GM23338 (cell line): Measurements from ENCODE around the gene MAP2K5. TPM values are rescaled to one million over a fixed set of nuclear protein-coding genes. Genes with fewer than 3 reads are reported as not detected.

Experiments
- ATAC-seq: fragments of 200-7000 bp; cut with Tn5 transposase; 3 replicates; pipeline ENCODE4 v1.9.1; 2020
- DNase-seq: peaks from one replicate; pipeline ENCODE4 v3.0.0-alpha.2; 2015; ENCODE audit warnings: low spot score
- H2AFZ ChIP-seq: fragments of 200-600 bp; sonication (generic); 2 replicates; pipeline ENCODE4 v1.8.0; 2016; ENCODE audit warnings: antibody characterized with exemption, mild to moderate bottlenecking, moderate library complexity
- H3F3A ChIP-seq: fragments of 200-600 bp; sonication (generic); replicated peaks from 2 replicates; pipeline ENCODE4 v1.8.0; 2017; ENCODE audit warnings: antibody characterized with exemption, mixed run types, low read depth
- H3K27ac ChIP-seq: fragments of 200-600 bp; sonication (generic); 2 replicates; pipeline ENCODE4 v1.6.1; 2016; ENCODE audit warnings: low read depth
- H3K27me3 ChIP-seq: fragments of 200-600 bp; sonication (generic); 2 replicates; pipeline ENCODE4 v1.8.0; 2016; ENCODE audit warnings: mild to moderate bottlenecking, mixed run types, moderate library complexity; ENCODE audit not compliant: insufficient read depth
- H3K36me3 ChIP-seq: fragments of 200-600 bp; sonication (generic); 2 replicates; pipeline ENCODE4 v1.8.0; 2016; ENCODE audit warnings: mild to moderate bottlenecking; ENCODE audit not compliant: insufficient read depth
- H3K4me1 ChIP-seq: fragments of 200-600 bp; sonication (generic); 2 replicates; pipeline ENCODE4 v1.8.0; 2016; ENCODE audit warnings: mild to moderate bottlenecking, moderate library complexity; ENCODE audit not compliant: insufficient read depth
- H3K4me2 ChIP-seq: fragments of 200-600 bp; sonication (generic); 2 replicates; pipeline ENCODE4 v1.7.1; 2017; ENCODE audit warnings: mixed run types
- H3K4me3 ChIP-seq: fragments of 200-600 bp; sonication (generic); 2 replicates; pipeline ENCODE4 v1.6.1; 2016; ENCODE audit warnings: mixed run types
- H3K79me2 ChIP-seq: fragments of 200-600 bp; sonication (generic); replicated peaks from 2 replicates; pipeline ENCODE4 v1.8.0; 2017; ENCODE audit warnings: mild to moderate bottlenecking; ENCODE audit not compliant: insufficient read depth
- H3K9me2 ChIP-seq: fragments of 200-600 bp; sonication (generic); 2 replicates; pipeline ENCODE4 v1.8.0; 2017; ENCODE audit not compliant: insufficient read depth
- H4K20me1 ChIP-seq: fragments of 200-600 bp; sonication (generic); replicated peaks from 2 replicates; pipeline ENCODE4 v1.8.0; 2017; ENCODE audit warnings: mild to moderate bottlenecking; ENCODE audit not compliant: insufficient read depth
- H3K27ac Mint-ChIP-seq: 2 replicates; pipeline ENCODE4 v1.8.0; 2020; ENCODE audit warnings: inconsistent platforms, mild to moderate bottlenecking, moderate library complexity, mixed read lengths
- H3K27me3 Mint-ChIP-seq: 3 replicates; pipeline ENCODE4 v1.8.0; 2022; ENCODE audit warnings: low read depth, mild to moderate bottlenecking, moderate library complexity, mixed read lengths, inconsistent platforms; ENCODE audit not compliant: insufficient read depth, poor library complexity
- H3K36me3 Mint-ChIP-seq: 3 replicates; pipeline ENCODE4 v1.8.0; 2021; ENCODE audit warnings: low read depth, mild to moderate bottlenecking, inconsistent platforms, moderate library complexity, mixed read lengths
- H3K4me1 Mint-ChIP-seq: 3 replicates; pipeline ENCODE4 v1.8.0; 2020; ENCODE audit warnings: mild to moderate bottlenecking, inconsistent platforms, mixed read lengths
- H3K4me3 Mint-ChIP-seq: 3 replicates; pipeline ENCODE4 v1.8.0; 2021; ENCODE audit warnings: moderate library complexity, mild to moderate bottlenecking, inconsistent platforms, mixed read lengths
- H3K9me3 Mint-ChIP-seq: 3 replicates; pipeline ENCODE4 v1.8.0; 2020; ENCODE audit warnings: moderate library complexity, mild to moderate bottlenecking, inconsistent platforms, mixed read lengths
- CREB1 ChIP-seq: fragments of 250-450 bp; sonication (Bioruptor Pico); IDR thresholded peaks from 2 replicates; pipeline ENCODE4 v1.5.0; 2020; ENCODE audit warnings: low read depth, mild to moderate bottlenecking, moderate library complexity
- CTCF ChIP-seq, 2 experiments: fragments of 200-600 bp in 1 of 2; sonication (generic) in 1 of 2; conservative IDR thresholded peaks; 2 replicates each; pipeline versions ENCODE4 v1.5.1 to v1.6.1; 2016 to 2017; ENCODE audit warnings: antibody characterized with exemption in 2 of 2, low read depth in 2 of 2, mild to moderate bottlenecking in 2 of 2, moderate library complexity in 1 of 2
- EZH2 ChIP-seq: fragments of 200-600 bp; sonication (generic); IDR thresholded peaks from one replicate; pipeline ENCODE4 v1.8.0; 2017; ENCODE audit warnings: antibody characterized with exemption, mild to moderate bottlenecking, low read depth; ENCODE audit not compliant: unreplicated experiment
- EZH2phosphoT487 ChIP-seq: fragments of 200-600 bp; sonication (generic); IDR thresholded peaks from one replicate; pipeline ENCODE4 v1.8.1; 2018; ENCODE audit warnings: antibody characterized with exemption; ENCODE audit not compliant: unreplicated experiment
- JUNB ChIP-seq: IDR thresholded peaks from one replicate; pipeline ENCODE4 v1.6.1; 2016; ENCODE audit warnings: antibody characterized with exemption; ENCODE audit not compliant: unreplicated experiment
- NANOG ChIP-seq: IDR thresholded peaks from 2 replicates; pipeline ENCODE4 v1.6.1; 2016; ENCODE audit warnings: antibody characterized with exemption, borderline replicate concordance
- POLR2AphosphoS5 ChIP-seq: IDR thresholded peaks from 2 replicates; pipeline ENCODE4 v1.6.1; 2016; ENCODE audit warnings: antibody characterized with exemption, low read depth
- REST ChIP-seq: IDR thresholded peaks from one replicate; pipeline ENCODE4 v1.6.1; 2018; ENCODE audit warnings: antibody characterized with exemption; ENCODE audit not compliant: unreplicated experiment
- STAT1 ChIP-seq: IDR thresholded peaks from one replicate; pipeline ENCODE4 v1.6.1; 2016; ENCODE audit warnings: antibody characterized with exemption; ENCODE audit not compliant: unreplicated experiment
- ZNF114 ChIP-seq: fragments of 250-450 bp; sonication (Bioruptor Pico); IDR thresholded peaks from 2 replicates; pipeline ENCODE4 v1.5.0; 2020; ENCODE audit warnings: mild to moderate bottlenecking, moderate library complexity
- ZNF331 ChIP-seq: fragments of 250-450 bp; sonication (Bioruptor Pico); IDR thresholded peaks from 2 replicates; pipeline ENCODE4 v1.5.0; 2020; ENCODE audit warnings: low read depth, mild to moderate bottlenecking, moderate library complexity
- ZNF462 ChIP-seq: fragments of 250-450 bp; sonication (Bioruptor Pico); IDR thresholded peaks from 2 replicates; pipeline ENCODE4 v1.5.0; 2020; ENCODE audit warnings: mild to moderate bottlenecking, moderate library complexity
- polyA plus RNA-seq: library from polyadenylated mRNA; unstranded; fragments of >200 nt; fragmentation: Nextera tagmentation; extraction: Ambion mirVana; gene quantifications from 2 replicates; pipeline ENCODE4 v1.2.1, GENCODE V29; 2016
- total RNA-seq: library from RNA; depleted of rRNA; stranded (reverse); fragments of >200 nt; shearing (Covaris generic); gene quantifications from 2 replicates; pipeline ENCODE4 v1.2.3, GENCODE V29; 2014

Gene MAP2K5
- total and polyA plus RNA-seq, 2 experiments from 2014 or later = 6.5 to 13.6 TPM

- TF ChIP-seq ZNF331 (CRISPR knock-in tag) = no peak
- no peak for TF ChIP-seq POLR2AphosphoS5
- no peak for TF ChIP-seq EZH2phosphoT487
These were observed 262.6 kb downstream of the MAP2K5 start (continued) for GRCh38 chr15:67805008-67805665.

- H3K9me2 ChIP-seq = no peaks in the 10 kb centered on the region
- no peaks in the 10 kb centered on the region for H3K79me2 ChIP-seq
- no peaks in the 10 kb centered on the region for H4K20me1 ChIP-seq
- H2AFZ ChIP-seq = no peak overlapping the region
- TF ChIP-seq JUNB (no peak), STAT1 (no peak), EZH2 (no peak), CREB1 (CRISPR knock-in tag) (no peak), EZH2phosphoT487 (no peak), POLR2AphosphoS5 (no peak), CTCF (conservative IDR thresholded peaks at IDR 0.05; ENCODE audit: low read depth in 2 of 2) (no peak), REST (no peak), NANOG (no peak), ZNF114 (CRISPR knock-in tag) (no peak), ZNF331 (CRISPR knock-in tag) (no peak), ZNF462 (no peak)
- DNase-seq (no peak), ATAC-seq (0 out of 3 replicates have a peak, but pooled peaks have one; percentile 5)
- no peaks in the 10 kb centered on the region; the same call in 2 of the 3 replicates for H3K36me3 Mint-ChIP-seq
- no peaks in the 10 kb centered on the region for H3F3A ChIP-seq
- H3K27ac ChIP-seq = no peak overlapping the region
- no peak overlapping the region for H3K4me3 Mint-ChIP-seq
- H3K4me1 ChIP-seq = peaks cover 14% of the 10 kb centered on the region
- H3K27ac Mint-ChIP-seq = no peak overlapping the region
- H3K27me3 Mint-ChIP-seq = peaks cover 10% of the 10 kb centered on the region
- H3K4me3 ChIP-seq = no peak overlapping the region
- H3K4me1 Mint-ChIP-seq = peaks cover 29% of the 10 kb centered on the region
- no peaks in the 10 kb centered on the region for H3K27me3 ChIP-seq
- H3K36me3 ChIP-seq = no peaks in the 10 kb centered on the region
- no peaks in the 10 kb centered on the region for H3K9me3 Mint-ChIP-seq
- no peak overlapping the region for H3K4me2 ChIP-seq
These were observed 263.4 kb downstream of the MAP2K5 start for GRCh38 chr15:67805666-67806516.
